ENCODE data around the gene CHST12. TPM values are rescaled to one million over a fixed set of nuclear protein-coding genes. Genes with fewer than 3 reads are reported as not detected.

The CHST12 gene
- total RNA-seq, 6 experiments from 2014 or later = 3.0 to 7.9 (median 5.7) TPM

DNA sequence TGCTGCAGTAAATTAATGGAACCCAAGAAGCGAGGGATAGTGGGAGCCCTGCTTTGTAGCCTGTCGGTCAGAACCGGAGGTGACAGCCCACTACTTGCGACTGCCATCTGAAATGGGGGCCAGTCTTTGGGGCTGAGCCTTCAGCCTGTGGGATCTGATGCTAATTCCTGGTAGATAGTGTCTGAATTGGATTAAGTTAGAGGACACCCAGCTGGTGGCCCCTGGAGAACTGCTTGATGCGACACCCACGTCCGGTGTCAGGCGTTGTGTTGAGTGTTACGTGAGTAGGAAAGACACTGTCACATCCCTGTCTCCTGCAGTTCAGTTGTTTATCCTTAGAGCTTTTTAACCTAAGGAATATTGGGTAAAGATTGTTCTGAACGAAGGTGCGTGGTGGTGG is 43.8 kb upstream of the CHST12 start:
- TF ChIP-seq, protein P1, sequence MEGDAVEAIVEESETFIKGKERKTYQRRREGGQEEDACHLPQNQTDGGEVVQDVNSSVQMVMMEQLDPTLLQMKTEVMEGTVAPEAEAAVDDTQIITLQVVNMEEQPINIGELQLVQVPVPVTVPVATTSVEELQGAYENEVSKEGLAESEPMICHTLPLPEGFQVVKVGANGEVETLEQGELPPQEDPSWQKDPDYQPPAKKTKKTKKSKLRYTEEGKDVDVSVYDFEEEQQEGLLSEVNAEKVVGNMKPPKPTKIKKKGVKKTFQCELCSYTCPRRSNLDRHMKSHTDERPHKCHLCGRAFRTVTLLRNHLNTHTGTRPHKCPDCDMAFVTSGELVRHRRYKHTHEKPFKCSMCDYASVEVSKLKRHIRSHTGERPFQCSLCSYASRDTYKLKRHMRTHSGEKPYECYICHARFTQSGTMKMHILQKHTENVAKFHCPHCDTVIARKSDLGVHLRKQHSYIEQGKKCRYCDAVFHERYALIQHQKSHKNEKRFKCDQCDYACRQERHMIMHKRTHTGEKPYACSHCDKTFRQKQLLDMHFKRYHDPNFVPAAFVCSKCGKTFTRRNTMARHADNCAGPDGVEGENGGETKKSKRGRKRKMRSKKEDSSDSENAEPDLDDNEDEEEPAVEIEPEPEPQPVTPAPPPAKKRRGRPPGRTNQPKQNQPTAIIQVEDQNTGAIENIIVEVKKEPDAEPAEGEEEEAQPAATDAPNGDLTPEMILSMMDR (IDR thresholded peaks at IDR 0.05) = no peak
- no peak for TF ChIP-seq POLR2A (IDR thresholded peaks at IDR 0.05)
- Histone ChIP-seq H3K4me1 (peaks cover 0 to 19% (median 4%) of the 10 kb centered on the region in 4 donors), H3K36me3 (peaks cover 15 to 48% (median 21%) of the 10 kb centered on the region in 4 donors), H3K9me3 (no peaks in the 10 kb centered on the region), H3K4me3 (no peak overlapping the region), H3K27me3 (no peaks in the 10 kb centered on the region), H3K27ac (no peak overlapping the region)
- DNase-seq (no peak), ATAC-seq (no peak)
- WGBS (ENCODE audit: insufficient coverage, low coverage, low lambda C conversion rate, missing lambda C conversion rate) = 91% methylated on average over 7 of the region's 11 CpGs
- intact Hi-C loops (cut with DNase I) = loop anchor here in 1 of 2 donors (10.0 kb wide), 1 partner anchor 115 kb away; the partner anchor contains the start of genes MRM2 and NUDT1

GRCh38 chr7:2360796-2361195 is 42.6 kb upstream of the CHST12 start:
- H3K9me3 ChIP-seq = no peaks in the 10 kb centered on the region
- no peak overlapping the region for H3K4me3 ChIP-seq
- no peak overlapping the region for H3K27ac ChIP-seq
- DNase-seq (no peak), ATAC-seq (no peak)
- TF ChIP-seq, protein P1 (IDR thresholded peaks at IDR 0.05) = no peak
- no peak for TF ChIP-seq POLR2A (IDR thresholded peaks at IDR 0.05)
- no peaks in the 10 kb centered on the region for H3K27me3 ChIP-seq
- peaks cover 15 to 60% (median 29%) of the 10 kb centered on the region in 4 donors for H3K36me3 ChIP-seq
- 80% methylated on average over 6 of the region's 6 CpGs for WGBS (ENCODE audit: insufficient coverage, low coverage, low lambda C conversion rate, missing lambda C conversion rate)
- intact Hi-C loops (cut with DNase I) = no loop called here
- peaks cover 0 to 18% (median 4%) of the 10 kb centered on the region in 4 donors for H3K4me1 ChIP-seq

GRCh38 chr7:2362385-2363088 is 40.9 kb upstream of the CHST12 start:
- H3K4me3 ChIP-seq = no peak overlapping the region
- H3K36me3 ChIP-seq = peaks cover 15 to 75% (median 42%) of the 10 kb centered on the region in 4 donors
- TF ChIP-seq, protein P1 (IDR thresholded peaks at IDR 0.05) = no peak
- no peak for TF ChIP-seq POLR2A (IDR thresholded peaks at IDR 0.05)
- ATAC-seq = peak in 1 of 4 donors; percentile 19
- H3K27ac ChIP-seq = no peak overlapping the region
- H3K9me3 ChIP-seq = no peaks in the 10 kb centered on the region
- WGBS (ENCODE audit: insufficient coverage, low coverage, low lambda C conversion rate, missing lambda C conversion rate) = 92% methylated on average over 13 of the region's 27 CpGs
- peaks cover 0 to under 1% (median 0%) of the 10 kb centered on the region in 4 donors for H3K4me1 ChIP-seq
- intact Hi-C loops (cut with DNase I) = no loop called here
- no peaks in the 10 kb centered on the region for H3K27me3 ChIP-seq
- DNase-seq = no peak

DNA sequence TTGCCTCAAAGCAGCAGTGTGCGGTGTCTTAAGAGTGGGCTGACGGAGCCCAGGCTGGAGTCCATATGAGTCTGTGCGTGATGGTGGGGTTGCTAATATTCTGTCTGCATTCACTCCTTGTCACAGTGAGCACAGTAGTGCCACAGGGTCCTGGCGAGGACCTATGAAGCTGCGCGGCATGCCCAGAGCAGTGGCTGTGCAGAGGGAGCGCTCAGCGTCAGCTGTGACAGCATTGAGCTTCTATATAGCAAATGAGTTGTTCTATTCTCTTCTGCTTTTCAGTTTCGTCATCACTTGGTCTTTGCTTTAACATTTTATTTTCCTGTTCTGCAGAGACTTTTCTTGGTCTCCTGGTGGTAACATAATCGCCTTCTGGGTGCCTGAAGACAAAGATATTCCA is 34.3 kb upstream of the CHST12 start:
- DNase-seq (no peak), ATAC-seq (no peak)
- Histone ChIP-seq H3K4me3 (no peak overlapping the region), H3K27ac (no peak overlapping the region), H3K36me3 (peaks cover 0 to 97% (median 61%) of the 10 kb centered on the region in 4 donors), H3K9me3 (no peaks in the 10 kb centered on the region), H3K27me3 (no peaks in the 10 kb centered on the region), H3K4me1 (peaks cover 0 to 20% (median 0%) of the 10 kb centered on the region in 4 donors)
- WGBS (ENCODE audit: insufficient coverage, low coverage, low lambda C conversion rate, missing lambda C conversion rate) = 93% methylated on average over 9 of the region's 10 CpGs
- TF ChIP-seq, protein P1 (IDR thresholded peaks at IDR 0.05) = no peak
- no peak for TF ChIP-seq POLR2A (IDR thresholded peaks at IDR 0.05)
- intact Hi-C loops (cut with DNase I) = no loop called here

Measured in right lobe of liver (tissue), 6 donors.